Rectal smooth muscle tissue (tissue), 1 donor: ENCODE results near the gene TUBB6.

Experiments used
- H3K27ac ChIP-seq: one replicate; pipeline ENCODE4 v1.7.0; 2013; ENCODE audit warnings: low read depth, low read length, inconsistent platforms
- H3K27me3 ChIP-seq: one replicate; pipeline ENCODE4 v1.7.0; 2013; ENCODE audit warnings: low read length; ENCODE audit not compliant: control insufficient read depth, insufficient read depth
- H3K36me3 ChIP-seq: one replicate; pipeline ENCODE4 v1.7.0; 2013; ENCODE audit warnings: low read length; ENCODE audit not compliant: control insufficient read depth, insufficient read depth
- H3K4me1 ChIP-seq: one replicate; pipeline ENCODE4 v1.7.0; 2013; ENCODE audit warnings: low read length; ENCODE audit not compliant: control insufficient read depth, insufficient read depth
- H3K4me3 ChIP-seq: one replicate; pipeline ENCODE4 v1.7.0; 2013; ENCODE audit warnings: low read length
- H3K9ac ChIP-seq: one replicate; pipeline ENCODE4 v1.7.0; 2013; ENCODE audit warnings: low read length

The TUBB6 gene

GRCh38 chr18:12296087-12296403, 12.0 kb upstream of the TUBB6 start:
- Histone ChIP-seq H3K27me3 (no peaks in the 10 kb centered on the region), H3K36me3 (no peaks in the 10 kb centered on the region), H3K9ac (no peak overlapping the region), H3K4me1 (no peaks in the 10 kb centered on the region), H3K4me3 (no peak overlapping the region), H3K27ac (no peak overlapping the region)

DNA sequence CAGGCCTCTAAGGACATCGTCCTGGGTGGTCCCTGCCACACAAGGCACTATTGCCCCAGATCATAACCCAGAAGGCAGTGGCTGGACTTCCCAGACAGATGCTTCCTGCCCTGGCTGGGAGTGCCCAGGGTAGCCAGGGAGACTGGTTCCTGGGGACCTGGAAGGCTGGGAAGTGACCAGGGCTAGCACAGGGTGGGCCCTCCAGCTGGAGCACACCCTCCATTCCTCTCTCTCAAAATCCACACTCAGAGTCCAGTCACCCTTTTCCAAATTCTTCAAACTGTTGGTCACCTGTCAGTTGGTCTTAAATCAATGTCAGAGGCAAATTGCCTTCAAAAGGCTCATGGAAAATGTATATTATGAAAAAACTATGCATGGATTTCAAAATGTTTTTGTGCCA, 11.6 kb upstream of the TUBB6 start:
- Histone ChIP-seq H3K4me3 (no peak overlapping the region), H3K27ac (no peak overlapping the region), H3K27me3 (no peaks in the 10 kb centered on the region), H3K4me1 (no peaks in the 10 kb centered on the region), H3K36me3 (no peaks in the 10 kb centered on the region), H3K9ac (no peak overlapping the region)

DNA sequence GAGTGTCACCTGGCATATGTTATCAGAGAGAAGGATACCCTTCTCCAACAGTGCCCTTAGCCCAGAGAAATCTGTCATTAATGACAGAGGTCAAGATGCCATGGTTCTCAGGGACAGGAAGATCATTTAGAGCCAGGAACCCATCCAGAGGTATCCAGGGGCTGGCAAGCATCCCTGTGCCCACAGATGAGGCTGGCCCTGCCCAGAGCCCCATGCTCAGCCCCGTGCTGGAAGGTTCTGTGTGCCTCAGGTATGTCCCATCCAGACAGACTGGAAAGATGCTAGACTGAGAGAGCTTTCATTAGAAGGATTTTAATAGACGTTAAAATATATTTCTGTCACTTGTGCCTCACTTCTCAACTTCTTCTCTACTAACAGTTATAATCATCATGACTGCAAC, 8.2 kb upstream of the TUBB6 start:
- Histone ChIP-seq H3K27ac (no peak overlapping the region), H3K9ac (no peak overlapping the region), H3K4me1 (peaks cover 2% of the 10 kb centered on the region), H3K27me3 (no peaks in the 10 kb centered on the region), H3K36me3 (no peaks in the 10 kb centered on the region), H3K4me3 (no peak overlapping the region)

DNA sequence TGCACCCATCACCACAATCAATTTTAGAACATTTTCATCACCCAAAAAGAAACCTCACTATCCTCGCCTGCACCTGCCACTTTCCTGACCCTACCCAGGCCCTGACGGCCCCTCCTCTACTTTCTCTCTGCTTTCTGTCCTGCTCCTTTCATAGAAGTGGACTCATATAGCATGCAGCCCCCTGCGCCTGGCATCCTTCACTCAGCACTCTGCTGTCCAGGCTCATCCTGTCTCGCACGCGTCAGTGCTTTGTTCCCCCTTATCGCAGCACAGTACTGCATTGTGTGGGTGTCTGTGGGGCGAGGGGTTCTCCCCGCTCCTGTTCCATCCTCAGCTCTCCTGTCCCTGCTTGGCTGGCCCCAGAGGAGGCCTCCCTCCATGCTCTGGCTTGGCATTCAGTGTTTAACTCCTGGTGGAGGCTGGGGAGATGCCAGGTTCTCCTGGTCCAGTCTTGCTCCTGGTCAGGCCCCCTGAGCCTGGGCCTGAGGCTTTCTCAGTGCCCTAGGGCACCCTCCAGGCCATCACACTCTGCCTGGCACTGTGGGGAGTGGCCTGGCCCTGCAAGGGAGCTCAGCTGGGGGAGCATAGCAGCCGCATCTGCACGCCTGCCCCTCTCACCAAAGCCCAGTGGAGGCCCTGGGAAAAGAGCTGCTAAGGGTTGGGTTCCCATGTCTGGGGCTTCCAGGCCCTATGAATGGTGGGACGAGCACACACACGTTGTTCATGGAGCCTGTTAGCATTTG, 6.6 kb upstream of the TUBB6 start:
- H3K4me3 ChIP-seq: no peak overlapping the region
- H3K27me3 ChIP-seq: no peaks in the 10 kb centered on the region
- H3K27ac ChIP-seq: no peak overlapping the region
- peaks cover 10% of the 10 kb centered on the region for H3K4me1 ChIP-seq
- H3K36me3 ChIP-seq: no peaks in the 10 kb centered on the region
- H3K9ac ChIP-seq: no peak overlapping the region

GRCh38 chr18:12302391-12303147, 5.5 kb upstream of the TUBB6 start:
- H3K9ac ChIP-seq: no peak overlapping the region
- H3K4me3 ChIP-seq: no peak overlapping the region

GRCh38 chr18:12304351-12305210, 3.5 kb upstream of the TUBB6 start:
- Histone ChIP-seq H3K36me3 (no peaks in the 10 kb centered on the region), H3K4me3 (no peak overlapping the region), H3K9ac (no peak overlapping the region), H3K27ac (no peak overlapping the region), H3K27me3 (no peaks in the 10 kb centered on the region), H3K4me1 (peaks cover 14% of the 10 kb centered on the region)

More at GRCh38 chr18:12302391-12303147, 5.5 kb upstream of the TUBB6 start:
- Histone ChIP-seq H3K36me3 (no peaks in the 10 kb centered on the region), H3K27ac (no peak overlapping the region), H3K4me1 (peaks cover 13% of the 10 kb centered on the region), H3K27me3 (no peaks in the 10 kb centered on the region)

DNA sequence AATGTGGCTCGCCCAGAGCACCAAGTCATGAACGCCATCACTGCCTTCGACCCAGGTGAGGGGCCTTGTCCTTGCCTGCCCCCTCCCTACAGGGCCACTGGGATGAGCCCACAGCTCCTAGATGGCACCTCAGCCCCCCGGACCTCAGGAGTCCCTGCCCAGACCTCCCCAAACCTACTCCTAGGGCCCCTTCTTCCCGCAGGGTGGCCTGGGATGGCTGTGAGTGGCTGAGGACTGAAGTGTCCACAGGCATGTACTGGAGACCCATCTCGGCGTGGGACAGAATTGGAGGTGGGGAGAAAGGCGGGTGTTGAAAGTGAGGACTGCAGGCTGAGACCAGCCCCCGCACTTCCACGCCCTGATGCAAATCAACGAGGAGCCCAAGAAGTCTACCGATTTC, 2.8 kb upstream of the TUBB6 start:
- H3K27me3 ChIP-seq: no peaks in the 10 kb centered on the region
- H3K36me3 ChIP-seq: no peaks in the 10 kb centered on the region
- H3K4me3 ChIP-seq: no peak overlapping the region
- H3K4me1 ChIP-seq: peaks cover 18% of the 10 kb centered on the region
- no peak overlapping the region for H3K27ac ChIP-seq
- H3K9ac ChIP-seq: no peak overlapping the region

GRCh38 chr18:12305930-12306629, 2.0 kb upstream of the TUBB6 start:
- Histone ChIP-seq H3K27ac (peak overlapping the region; percentile 98), H3K27me3 (no peaks in the 10 kb centered on the region), H3K4me1 (peaks cover 21% of the 10 kb centered on the region), H3K36me3 (no peaks in the 10 kb centered on the region), H3K4me3 (peak overlapping the region; percentile 29), H3K9ac (no peak overlapping the region)

DNA sequence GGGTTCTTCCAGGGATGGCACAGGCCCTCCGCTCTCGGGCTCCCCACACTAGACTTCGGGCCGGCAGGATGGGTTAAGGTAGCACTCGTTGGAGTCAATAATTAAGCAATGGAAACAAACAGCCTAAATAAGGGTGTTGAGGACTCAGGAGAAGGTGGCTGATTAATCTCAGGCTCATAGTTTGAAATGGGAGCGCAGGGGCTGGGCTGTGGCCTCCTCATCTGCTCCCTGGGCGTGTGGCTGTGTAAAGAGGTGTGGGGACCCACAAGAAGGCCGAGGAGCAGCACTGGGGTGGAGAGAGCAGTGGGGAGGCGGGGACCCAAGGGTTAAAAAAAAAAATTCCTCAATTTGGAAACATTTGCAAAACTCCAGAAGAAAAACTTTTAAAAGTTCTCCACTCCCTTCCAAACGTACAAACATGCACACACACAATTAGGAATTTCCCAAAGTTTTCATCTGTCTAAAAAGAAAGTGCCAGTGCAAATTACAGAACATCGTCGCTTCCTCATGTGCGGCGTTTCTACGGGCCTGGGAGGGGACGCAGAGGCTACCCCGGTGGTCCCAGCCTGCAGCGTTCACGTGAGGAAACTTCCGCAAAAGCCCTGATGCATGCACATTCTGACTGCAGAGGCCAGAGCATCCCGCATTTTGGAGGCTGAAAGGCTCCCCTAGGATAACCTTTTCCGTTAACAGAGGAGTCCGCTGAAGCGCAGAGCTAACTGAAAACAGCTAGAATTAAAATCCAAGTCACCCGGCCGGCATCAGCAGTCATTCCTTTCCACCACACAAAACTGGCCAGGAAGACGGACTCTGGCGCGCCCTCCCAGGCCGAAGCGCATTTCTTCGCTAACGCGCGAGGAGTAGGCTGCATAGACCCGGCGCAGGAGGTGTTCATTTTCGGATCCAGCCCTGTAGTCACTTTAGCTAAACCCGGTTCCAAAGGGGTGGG, 1.0 kb upstream of the TUBB6 start:
- Histone ChIP-seq H3K9ac (peak overlapping the region; percentile 8), H3K4me3 (peak overlapping the region; percentile 29), H3K27me3 (no peaks in the 10 kb centered on the region), H3K27ac (peak overlapping the region; percentile 98), H3K4me1 (peaks cover 21% of the 10 kb centered on the region), H3K36me3 (no peaks in the 10 kb centered on the region)

GRCh38 chr18:12308386-12309100, 502 bp downstream of the TUBB6 start:
- Histone ChIP-seq H3K27ac (peak overlapping the region; percentile 98), H3K36me3 (no peaks in the 10 kb centered on the region), H3K9ac (peak overlapping the region; percentile 75), H3K27me3 (no peaks in the 10 kb centered on the region), H3K4me1 (peaks cover 25% of the 10 kb centered on the region), H3K4me3 (peak overlapping the region; percentile 81)

GRCh38 chr18:12309683-12310198, 1.7 kb downstream of the TUBB6 start:
- Histone ChIP-seq H3K4me1 (peaks cover 33% of the 10 kb centered on the region), H3K4me3 (peak overlapping the region; percentile 81), H3K36me3 (no peaks in the 10 kb centered on the region), H3K27ac (peak overlapping the region; percentile 98), H3K9ac (no peak overlapping the region), H3K27me3 (no peaks in the 10 kb centered on the region)
